Effector CD8-positive, alpha-beta T cell (primary cell): Measurements from ENCODE around the gene IL17RB.

Experiments used
- DNase-seq: peaks from one replicate; lab custom pipeline; 2025; lab: John Stamatoyannopoulos, UW

The IL17RB gene

DNA sequence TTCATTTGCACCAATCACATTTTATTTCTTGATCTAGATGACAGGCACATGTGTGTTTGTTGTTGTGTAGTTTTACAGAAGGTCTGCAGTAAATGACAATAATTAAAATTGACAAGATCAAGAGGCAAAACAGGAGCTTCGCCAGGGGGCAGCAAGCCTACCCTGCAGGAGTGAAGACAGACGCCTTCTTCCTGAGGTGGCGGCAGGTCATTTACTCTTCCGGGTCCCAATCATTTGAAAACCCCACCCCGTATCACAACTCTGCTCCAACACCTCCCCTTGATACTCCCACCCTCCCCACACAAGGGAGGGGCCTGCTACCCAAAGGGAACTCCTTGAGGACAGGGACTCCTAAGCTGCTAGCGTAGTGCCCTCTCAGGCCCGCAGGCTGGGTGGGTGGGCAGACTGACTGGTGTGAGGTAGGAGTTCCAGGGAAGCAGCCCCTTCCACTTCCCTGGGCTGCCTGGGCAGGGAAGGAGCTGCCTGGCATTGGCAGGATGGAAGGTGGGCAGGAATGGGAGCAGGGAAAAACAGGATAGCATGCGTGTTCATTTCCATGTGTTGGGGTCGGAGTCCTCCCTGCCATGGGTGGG is 13.2 kb upstream of the IL17RB start:
- DNase-seq = no peak

- no peak for DNase-seq
Measured at GRCh38 chr3:53833700-53834099, 12.7 kb upstream of the IL17RB start.

DNA sequence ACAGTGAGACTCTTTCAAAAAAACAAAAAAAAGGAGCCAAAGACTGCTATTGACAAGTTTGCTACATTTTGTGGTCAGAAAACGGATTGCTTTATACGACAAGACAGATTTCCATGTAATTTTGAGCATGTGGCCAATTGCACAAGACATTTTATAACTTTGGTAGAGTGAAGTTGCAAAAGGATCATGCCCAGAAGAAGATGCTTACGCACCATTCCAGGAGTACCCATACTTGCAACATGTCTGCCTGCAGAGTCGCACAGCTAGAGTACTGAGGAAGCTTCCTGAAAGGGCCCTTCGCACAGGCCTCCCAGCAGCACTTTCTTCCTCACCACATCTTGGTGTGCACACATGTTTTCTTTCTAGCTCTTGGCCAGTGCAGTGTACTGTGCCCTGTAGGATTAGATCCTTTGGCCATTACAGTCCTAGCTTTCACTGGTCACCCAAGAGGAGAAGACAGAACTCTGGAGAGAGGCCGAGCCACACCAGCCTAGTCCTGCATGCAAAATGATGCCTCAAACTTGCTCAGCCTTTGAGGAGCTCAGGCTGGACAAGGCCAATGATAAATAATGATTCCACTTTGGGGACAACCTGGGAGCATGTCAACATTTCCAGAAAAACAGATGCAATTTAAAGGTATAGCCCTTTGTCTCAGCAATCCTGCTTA is 11.8 kb upstream of the IL17RB start:
- no peak for DNase-seq

- no peak for DNase-seq
Measured at GRCh38 chr3:53835257-53835656, 11.1 kb upstream of the IL17RB start.

DNA sequence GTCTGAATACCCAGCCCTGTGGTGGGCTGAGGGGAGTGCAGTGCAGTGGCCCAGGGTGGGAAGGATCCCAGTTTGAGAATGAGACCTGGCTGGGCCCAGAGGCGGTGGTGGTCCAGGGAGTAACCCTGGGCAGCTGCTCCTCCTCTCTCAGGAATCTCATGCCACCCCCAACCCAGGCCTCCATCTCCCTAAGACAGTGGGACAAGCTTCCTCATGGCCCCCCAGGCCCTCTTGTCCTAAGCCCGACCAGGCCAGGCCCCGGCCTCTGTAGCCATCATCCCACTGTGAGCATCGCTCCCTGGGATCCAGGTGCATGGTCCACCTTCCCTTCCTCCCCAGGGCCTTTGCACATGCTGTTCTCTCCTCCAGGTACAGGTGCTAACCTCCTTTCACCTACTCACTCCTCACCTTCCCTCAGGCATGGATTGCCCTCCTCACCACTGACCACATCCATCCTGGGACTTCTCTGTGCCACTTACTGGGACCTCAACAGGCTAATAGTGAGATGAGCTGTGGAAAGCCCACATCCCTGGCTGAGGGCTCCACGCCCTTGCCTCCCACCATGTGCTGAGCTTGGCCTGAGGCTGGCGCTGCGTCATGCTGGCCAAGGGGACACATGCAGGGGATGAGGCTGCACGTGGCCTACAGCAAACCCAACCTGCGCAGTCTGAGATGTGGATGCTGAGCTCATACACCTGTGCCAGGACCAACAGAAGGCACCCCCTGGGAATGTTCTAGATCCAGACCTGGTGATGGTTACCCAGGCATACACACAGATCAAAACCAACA is 10.1 kb upstream of the IL17RB start:
- DNase-seq = no peak

- DNase-seq = no peak
Measured at GRCh38 chr3:53837331-53837730, 9.0 kb upstream of the IL17RB start.

GRCh38 chr3:53841296-53841695 is 5.1 kb upstream of the IL17RB start:
- no peak for DNase-seq

DNA sequence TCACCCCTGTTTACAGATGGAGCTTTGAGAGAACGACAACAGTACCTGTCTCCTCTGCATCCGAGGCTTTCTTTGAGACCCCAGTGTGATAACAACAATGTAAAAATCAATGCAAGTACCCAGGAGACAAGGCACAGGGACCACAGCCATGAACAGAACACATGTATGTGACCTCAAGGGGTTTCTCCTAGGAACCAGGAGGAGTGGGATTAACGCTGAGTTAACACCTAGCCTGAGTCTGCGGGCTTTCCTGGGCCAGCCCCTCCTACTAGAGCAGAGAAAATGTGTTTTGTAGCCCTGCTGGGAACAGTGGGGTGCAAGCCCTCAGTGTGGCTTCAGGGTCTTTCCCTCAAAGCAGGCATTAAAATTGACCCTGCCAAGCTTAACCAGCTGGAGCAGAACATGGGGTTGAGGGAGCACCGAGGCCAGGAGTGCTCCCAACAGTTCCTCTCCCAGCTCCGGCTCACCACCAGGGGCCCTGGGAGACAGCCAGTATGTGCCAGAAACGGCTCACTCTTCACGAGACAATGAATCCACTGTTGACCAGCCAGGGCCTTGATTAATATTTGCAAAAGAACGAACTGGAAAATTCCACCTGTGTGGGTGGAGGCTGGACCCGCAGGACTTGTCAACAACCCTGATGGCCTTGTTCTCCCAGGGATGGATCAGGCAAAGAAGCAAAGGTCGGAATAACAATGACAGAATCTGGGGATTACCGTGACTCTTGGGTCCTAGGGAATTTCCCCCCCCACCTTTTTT is 3.8 kb upstream of the IL17RB start:
- no peak for DNase-seq

GRCh38 chr3:53843195-53844177 is 2.9 kb upstream of the IL17RB start:
- no peak for DNase-seq

- DNase-seq = no peak
Measured at GRCh38 chr3:53844262-53845102, 1.9 kb upstream of the IL17RB start.

GRCh38 chr3:53845103-53845880 is 1.1 kb upstream of the IL17RB start:
- no peak for DNase-seq

- no peak for DNase-seq
Measured at GRCh38 chr3:53845881-53846133, 561 bp upstream of the IL17RB start.

DNA sequence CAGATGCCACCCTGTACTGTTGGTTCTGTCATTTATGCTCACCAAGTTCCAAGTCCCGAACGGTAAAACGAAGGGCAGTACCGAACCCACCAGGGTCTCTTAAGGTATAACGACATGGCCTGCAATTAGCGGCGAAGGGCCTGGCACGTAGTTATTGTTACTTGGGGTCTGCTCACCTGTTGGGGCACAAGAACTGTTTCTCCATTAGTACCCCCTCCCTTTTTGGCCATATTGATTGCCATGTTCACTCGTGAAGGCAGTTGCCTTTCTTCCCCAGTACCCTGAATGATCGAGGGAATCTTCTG is 435 bp downstream of the IL17RB start:
- DNase-seq = no peak

GRCh38 chr3:53849916-53850315 is 3.5 kb downstream of the IL17RB start:
- DNase-seq = no peak

GRCh38 chr3:53850895-53851294 is 4.5 kb downstream of the IL17RB start:
- DNase-seq = no peak

DNA sequence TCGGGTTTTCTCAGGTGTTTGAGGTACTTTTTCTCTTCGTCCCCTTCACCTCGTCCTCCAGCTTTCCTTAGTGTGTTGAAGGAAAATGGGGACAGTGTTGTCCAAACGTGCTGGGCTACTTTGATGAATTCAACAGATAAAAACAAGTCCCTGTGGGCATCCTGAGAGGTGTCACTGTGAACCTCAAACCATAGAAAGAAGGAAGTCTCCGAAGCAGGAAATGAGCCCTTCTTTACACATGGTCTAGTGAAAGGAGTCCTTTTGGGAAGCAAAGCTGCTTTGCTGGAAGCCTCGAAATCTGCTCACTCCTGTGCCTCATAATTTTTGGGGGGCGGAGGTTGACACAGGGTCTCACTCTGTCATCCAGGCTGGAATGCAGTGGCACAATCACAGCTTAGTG is 10.6 kb downstream of the IL17RB start:
- DNase-seq = no peak

DNA sequence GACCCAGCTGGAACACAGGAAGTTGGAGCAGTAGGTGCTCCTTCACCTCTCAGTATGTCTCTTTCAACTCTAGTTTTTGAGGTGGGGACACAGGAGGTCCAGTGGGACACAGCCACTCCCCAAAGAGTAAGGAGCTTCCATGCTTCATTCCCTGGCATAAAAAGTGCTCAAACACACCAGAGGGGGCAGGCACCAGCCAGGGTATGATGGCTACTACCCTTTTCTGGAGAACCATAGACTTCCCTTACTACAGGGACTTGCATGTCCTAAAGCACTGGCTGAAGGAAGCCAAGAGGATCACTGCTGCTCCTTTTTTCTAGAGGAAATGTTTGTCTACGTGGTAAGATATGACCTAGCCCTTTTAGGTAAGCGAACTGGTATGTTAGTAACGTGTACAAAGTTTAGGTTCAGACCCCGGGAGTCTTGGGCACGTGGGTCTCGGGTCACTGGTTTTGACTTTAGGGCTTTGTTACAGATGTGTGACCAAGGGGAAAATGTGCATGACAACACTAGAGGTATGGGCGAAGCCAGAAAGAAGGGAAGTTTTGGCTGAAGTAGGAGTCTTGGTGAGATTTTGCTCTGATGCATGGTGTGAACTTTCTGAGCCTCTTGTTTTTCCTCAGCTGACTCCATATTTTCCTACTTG is 11.9 kb downstream of the IL17RB start:
- DNase-seq = no peak

DNA sequence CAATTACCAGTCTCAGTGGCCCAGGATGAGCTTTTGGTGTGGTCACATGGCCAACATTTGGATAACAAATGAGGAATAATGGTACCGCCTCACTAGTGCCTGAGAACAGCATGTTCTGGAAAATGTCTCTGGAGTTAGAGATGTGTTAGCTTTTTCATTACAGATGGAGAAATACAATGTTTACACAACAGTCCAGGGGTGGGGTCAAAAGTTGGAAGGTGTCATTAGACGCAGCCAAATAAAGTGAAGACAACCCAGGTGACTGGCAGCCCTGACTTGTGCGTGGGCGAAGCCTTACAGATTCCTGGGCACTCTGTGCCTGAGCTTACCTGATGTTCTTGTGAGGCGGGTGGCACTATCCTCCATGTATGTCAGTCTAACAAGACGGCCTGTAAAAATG is 12.8 kb downstream of the IL17RB start:
- DNase-seq = no peak

DNA sequence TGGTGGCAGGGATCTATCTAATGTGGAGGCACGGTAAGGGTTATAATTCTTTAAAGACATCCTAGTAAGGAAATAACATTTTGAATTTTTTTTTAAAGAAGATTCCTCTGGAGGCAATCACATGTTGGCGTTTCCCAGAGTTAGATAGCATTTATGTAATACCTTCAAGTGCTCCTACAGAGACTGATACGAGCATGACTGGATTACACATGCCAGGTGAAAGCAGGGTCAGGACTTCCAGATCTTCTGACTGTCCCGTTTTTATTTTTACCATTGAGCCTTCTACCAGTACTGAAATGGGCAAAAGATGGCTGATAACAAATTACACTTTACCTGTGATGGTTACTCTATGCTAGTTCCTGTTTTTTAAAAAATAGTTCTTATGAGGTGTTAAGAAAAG is 13.8 kb downstream of the IL17RB start:
- DNase-seq = no peak

- no peak for DNase-seq
Measured at GRCh38 chr3:53862241-53862640, 15.9 kb downstream of the IL17RB start.
